Measurements from ENCODE around the gene RHBDD3.
"Not testable (repeated sequence)": the region's sequence is repeated elsewhere in the genome, so short reads cannot be mapped to it uniquely, and the experiment has no call there.

Gene RHBDD3

GRCh38 chr22:29219881-29220670, 47.7 kb downstream of the RHBDD3 start:
- peaks cover 9% of the 10 kb centered on the region; the same call in 1 of the 2 replicates for H3K4me1 ChIP-seq (ENCODE audit: low read length)
- H3K9me3 ChIP-seq (ENCODE audit: insufficient read depth, low read length), result no peaks in the 10 kb centered on the region
- H2AFZ ChIP-seq (ENCODE audit: low read depth, low read length), result no peak overlapping the region
- no peaks in the 10 kb centered on the region for H3K79me2 ChIP-seq (ENCODE audit: low read length)
- no peak overlapping the region for H3K9ac ChIP-seq (ENCODE audit: low read length)
- H3K4me2 ChIP-seq (ENCODE audit: low read length), result no peak overlapping the region
- H4K20me1 ChIP-seq (ENCODE audit: insufficient read depth, low read length), result no peaks in the 10 kb centered on the region
- H3K27me3 ChIP-seq (ENCODE audit: low read depth, low read length), result peaks cover 15% of the 10 kb centered on the region
- TF ChIP-seq EZH2phosphoT487 (IDR thresholded peaks at IDR 0.05; ENCODE audit: low read depth) (no peak), CTCF (IDR thresholded peaks at IDR 0.05; ENCODE audit: low read depth, low read length) (no peak)
- no peak overlapping the region for H3K27ac ChIP-seq (ENCODE audit: low read length)
- no peaks in the 10 kb centered on the region for H3K36me3 ChIP-seq (replicated peaks; ENCODE audit: low read depth, low read length)
- H3K4me3 ChIP-seq (ENCODE audit: low read length), result no peak overlapping the region

- H3K4me2 ChIP-seq (ENCODE audit: low read length); H3K27ac ChIP-seq (ENCODE audit: low read length); H3K4me1 ChIP-seq (ENCODE audit: low read length); H3K79me2 ChIP-seq (ENCODE audit: low read length); H3K9me3 ChIP-seq (ENCODE audit: insufficient read depth, low read length); H3K4me3 ChIP-seq (ENCODE audit: low read length); H2AFZ ChIP-seq (ENCODE audit: low read depth, low read length); H3K9ac ChIP-seq (ENCODE audit: low read length); H4K20me1 ChIP-seq (ENCODE audit: insufficient read depth, low read length); H3K36me3 ChIP-seq (replicated peaks; ENCODE audit: low read depth, low read length): not testable (repeated sequence)
- peaks cover 22% of the 10 kb centered on the region for H3K27me3 ChIP-seq (ENCODE audit: low read depth, low read length)
Measured at GRCh38 chr22:29219409-29219782, 48.4 kb downstream of the RHBDD3 start.

- H3K27me3 ChIP-seq (ENCODE audit: low read depth, low read length), result peaks cover 27% of the 10 kb centered on the region
- H4K20me1 ChIP-seq (ENCODE audit: insufficient read depth, low read length), result no peaks in the 10 kb centered on the region
- H3K4me3 ChIP-seq (ENCODE audit: low read length), result no peak overlapping the region
- no peaks in the 10 kb centered on the region for H3K9me3 ChIP-seq (ENCODE audit: insufficient read depth, low read length)
- no peak overlapping the region for H3K9ac ChIP-seq (ENCODE audit: low read length)
- H3K4me1 ChIP-seq (ENCODE audit: low read length), result peaks cover 9% of the 10 kb centered on the region; the same call in 1 of the 2 replicates
- H3K27ac ChIP-seq (ENCODE audit: low read length), result no peak overlapping the region
- H2AFZ ChIP-seq (ENCODE audit: low read depth, low read length), result no peak overlapping the region
- H3K36me3 ChIP-seq (replicated peaks; ENCODE audit: low read depth, low read length), result no peaks in the 10 kb centered on the region
- H3K79me2 ChIP-seq (ENCODE audit: low read length), result no peaks in the 10 kb centered on the region
- TF ChIP-seq EZH2phosphoT487 (IDR thresholded peaks at IDR 0.05; ENCODE audit: low read depth) (no peak), CTCF (IDR thresholded peaks at IDR 0.05; ENCODE audit: low read depth, low read length) (no peak)
- no peak overlapping the region for H3K4me2 ChIP-seq (ENCODE audit: low read length)
Measured at GRCh38 chr22:29218758-29219408, 48.9 kb downstream of the RHBDD3 start.

GRCh38 chr22:29217827-29218757, 49.7 kb downstream of the RHBDD3 start:
- peaks cover 34% of the 10 kb centered on the region for H3K27me3 ChIP-seq (ENCODE audit: low read depth, low read length)
- H3K9ac ChIP-seq (ENCODE audit: low read length), result no peak overlapping the region
- no peaks in the 10 kb centered on the region for H3K79me2 ChIP-seq (ENCODE audit: low read length)
- H3K27ac ChIP-seq (ENCODE audit: low read length), result no peak overlapping the region
- TF ChIP-seq CTCF (IDR thresholded peaks at IDR 0.05; ENCODE audit: low read depth, low read length), result no peak
- TF ChIP-seq EZH2phosphoT487 (IDR thresholded peaks at IDR 0.05; ENCODE audit: low read depth), result no peak
- peaks cover 9% of the 10 kb centered on the region; the same call in 1 of the 2 replicates for H3K4me1 ChIP-seq (ENCODE audit: low read length)
- H3K36me3 ChIP-seq (replicated peaks; ENCODE audit: low read depth, low read length), result no peaks in the 10 kb centered on the region
- no peak overlapping the region for H3K4me3 ChIP-seq (ENCODE audit: low read length)
- no peaks in the 10 kb centered on the region for H4K20me1 ChIP-seq (ENCODE audit: insufficient read depth, low read length)
- no peaks in the 10 kb centered on the region for H3K9me3 ChIP-seq (ENCODE audit: insufficient read depth, low read length)
- H2AFZ ChIP-seq (ENCODE audit: low read depth, low read length), result no peak overlapping the region
- no peak overlapping the region for H3K4me2 ChIP-seq (ENCODE audit: low read length)
